IgD-negative memory B cell (primary cell): ENCODE results near the gene PAEP. TPM values are rescaled to one million over a fixed set of nuclear protein-coding genes. Genes with fewer than 3 reads are reported as not detected.

ENCODE experiments used
- H3K27ac Mint-ChIP-seq, 3 donors: one replicate each; pipeline ENCODE4 v1.8.0; 2020 to 2022; ENCODE audit warnings: mild to moderate bottlenecking in 3 of 3, mixed read lengths in 3 of 3, moderate library complexity in 1 of 3
- H3K27me3 Mint-ChIP-seq: one replicate; pipeline ENCODE4 v1.8.0; 2021; ENCODE audit warnings: mixed read lengths
- H3K36me3 Mint-ChIP-seq: one replicate; pipeline ENCODE4 v1.8.0; 2020; ENCODE audit warnings: mild to moderate bottlenecking, mixed read lengths
- H3K4me1 Mint-ChIP-seq, 3 donors: one replicate each; pipeline ENCODE4 v1.8.0; 2020 to 2022; ENCODE audit warnings: mixed read lengths in 3 of 3, mild to moderate bottlenecking in 1 of 3
- H3K4me3 Mint-ChIP-seq, 4 donors: one replicate each; pipeline ENCODE4 v1.8.0; 2020 to 2022; ENCODE audit warnings: mild to moderate bottlenecking in 4 of 4, mixed read lengths in 4 of 4, moderate library complexity in 3 of 4
- H3K9me3 Mint-ChIP-seq, 3 donors: one replicate each; pipeline ENCODE4 v1.8.0; 2020 to 2021; ENCODE audit warnings: mixed read lengths in 3 of 3, mild to moderate bottlenecking in 1 of 3
- polyA plus RNA-seq: library from polyadenylated mRNA; unstranded; fragments of 300-500 nt; fragmentation: Illumina TruSeq; gene quantifications from one replicate; pipeline ENCODE4 v1.2.3, GENCODE V29; 2021

Gene PAEP
- polyA plus RNA-seq, 1 donor from 2014 or later = not detected

- Mint-ChIP-seq H3K36me3 (peaks cover 5% of the 10 kb centered on the region), H3K4me1 (no peaks in the 10 kb centered on the region), H3K27me3 (no peaks in the 10 kb centered on the region), H3K4me3 (no peak overlapping the region), H3K27ac (no peak overlapping the region), H3K9me3 (peaks cover 0 to 7% (median 0%) of the 10 kb centered on the region in 3 donors)
These were observed 8.8 kb upstream of the PAEP start for GRCh38 chr9:135552698-135553171.

DNA sequence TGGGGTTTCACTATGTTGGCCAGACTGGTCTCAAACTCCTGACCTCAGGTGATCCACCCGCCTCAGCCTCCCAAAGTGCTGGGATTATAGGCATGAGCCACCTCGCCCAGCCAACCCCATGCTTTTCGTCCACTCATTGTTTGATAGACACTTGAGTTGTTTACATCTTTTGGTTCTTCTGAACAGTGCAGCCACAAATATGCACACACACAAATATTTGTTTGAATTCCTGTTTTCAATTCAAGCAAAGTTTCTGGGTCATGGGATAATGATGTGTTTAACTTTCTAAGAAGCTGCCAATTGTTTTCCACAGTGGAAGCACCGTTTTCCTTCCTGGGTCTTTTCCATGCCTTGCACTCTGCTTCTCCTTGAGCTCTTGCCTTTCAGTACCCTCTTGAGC is 6.8 kb upstream of the PAEP start:
- Mint-ChIP-seq H3K9me3 (peaks cover 0 to 7% (median 0%) of the 10 kb centered on the region in 3 donors), H3K4me3 (no peak overlapping the region), H3K36me3 (peaks cover 4% of the 10 kb centered on the region), H3K4me1 (no peaks in the 10 kb centered on the region), H3K27ac (peak overlapping the region in 1 of 3 donors; percentile 48), H3K27me3 (no peaks in the 10 kb centered on the region)

GRCh38 chr9:135555203-135555602 is 6.4 kb upstream of the PAEP start:
- H3K9me3 Mint-ChIP-seq = peaks cover 0 to 7% (median 0%) of the 10 kb centered on the region in 3 donors
- H3K36me3 Mint-ChIP-seq = peaks cover 4% of the 10 kb centered on the region
- peak overlapping the region in 1 of 3 donors; percentile 48 for H3K27ac Mint-ChIP-seq
- no peak overlapping the region for H3K4me3 Mint-ChIP-seq
- H3K4me1 Mint-ChIP-seq = no peaks in the 10 kb centered on the region
- H3K27me3 Mint-ChIP-seq = no peaks in the 10 kb centered on the region

- Mint-ChIP-seq H3K36me3 (peaks cover 6% of the 10 kb centered on the region), H3K4me3 (no peak overlapping the region), H3K27ac (no peak overlapping the region), H3K27me3 (no peaks in the 10 kb centered on the region), H3K4me1 (no peaks in the 10 kb centered on the region), H3K9me3 (peaks cover 0 to 7% (median 0%) of the 10 kb centered on the region in 3 donors)
These were observed 5.6 kb upstream of the PAEP start for GRCh38 chr9:135555910-135556309.

GRCh38 chr9:135559606-135560005 is 1.9 kb upstream of the PAEP start:
- H3K4me3 Mint-ChIP-seq = no peak overlapping the region

GRCh38 chr9:135562235-135562745 is 734 bp downstream of the PAEP start:
- Mint-ChIP-seq H3K36me3 (peaks cover 2% of the 10 kb centered on the region), H3K4me3 (no peak overlapping the region), H3K4me1 (no peaks in the 10 kb centered on the region), H3K9me3 (no peaks in the 10 kb centered on the region), H3K27ac (no peak overlapping the region), H3K27me3 (peaks cover 1% of the 10 kb centered on the region)

More at GRCh38 chr9:135559606-135560005, 1.9 kb upstream of the PAEP start:
- peaks cover 0 to 4% (median 0%) of the 10 kb centered on the region in 3 donors for H3K9me3 Mint-ChIP-seq
- H3K36me3 Mint-ChIP-seq = peaks cover 2% of the 10 kb centered on the region
- no peak overlapping the region for H3K27ac Mint-ChIP-seq
- H3K27me3 Mint-ChIP-seq = no peaks in the 10 kb centered on the region
- no peaks in the 10 kb centered on the region for H3K4me1 Mint-ChIP-seq

- H3K4me1 Mint-ChIP-seq = no peaks in the 10 kb centered on the region
- no peak overlapping the region for H3K4me3 Mint-ChIP-seq
- peaks cover 1% of the 10 kb centered on the region for H3K27me3 Mint-ChIP-seq
- H3K9me3 Mint-ChIP-seq = no peaks in the 10 kb centered on the region
- H3K27ac Mint-ChIP-seq = no peak overlapping the region
- peaks cover 2% of the 10 kb centered on the region for H3K36me3 Mint-ChIP-seq
These were observed 1.5 kb downstream of the PAEP start for GRCh38 chr9:135563039-135563476.

DNA sequence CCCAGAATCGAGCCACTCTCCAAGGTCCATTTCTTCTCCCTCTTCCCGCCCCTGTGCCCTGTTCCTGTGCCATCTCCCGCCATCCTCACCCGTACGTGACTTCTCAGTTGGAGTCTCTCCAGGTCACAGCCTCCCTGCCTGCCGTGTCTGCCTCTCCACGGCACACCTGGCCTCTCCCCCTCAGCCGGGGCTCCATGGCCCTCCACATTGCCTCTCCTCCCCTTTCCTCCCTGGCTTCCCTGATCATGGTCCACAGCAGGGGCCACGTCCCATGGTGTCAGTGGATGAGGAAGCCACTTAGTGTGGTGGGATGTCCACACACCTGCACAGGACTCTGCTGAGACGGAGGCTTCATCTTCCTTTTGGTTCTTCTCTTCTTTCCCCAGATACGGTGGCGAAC is 2.3 kb downstream of the PAEP start:
- H3K4me3 Mint-ChIP-seq = no peak overlapping the region
- H3K27ac Mint-ChIP-seq = no peak overlapping the region
- H3K9me3 Mint-ChIP-seq = peaks cover 0 to 1% (median 0%) of the 10 kb centered on the region in 3 donors
- peaks cover 2% of the 10 kb centered on the region for H3K36me3 Mint-ChIP-seq
- H3K27me3 Mint-ChIP-seq = peaks cover 1% of the 10 kb centered on the region
- no peaks in the 10 kb centered on the region for H3K4me1 Mint-ChIP-seq

- H3K27me3 Mint-ChIP-seq = peaks cover 1% of the 10 kb centered on the region
- H3K27ac Mint-ChIP-seq = no peak overlapping the region
- H3K4me3 Mint-ChIP-seq = no peak overlapping the region
- H3K9me3 Mint-ChIP-seq = peaks cover 5 to 8% (median 6%) of the 10 kb centered on the region in 3 donors
- peaks cover 2% of the 10 kb centered on the region for H3K36me3 Mint-ChIP-seq
- no peaks in the 10 kb centered on the region for H3K4me1 Mint-ChIP-seq
These were observed 3.6 kb downstream of the PAEP start for GRCh38 chr9:135565141-135565628.

- H3K36me3 Mint-ChIP-seq = peaks cover under 1% of the 10 kb centered on the region
- no peak overlapping the region for H3K27ac Mint-ChIP-seq
- no peak overlapping the region for H3K4me3 Mint-ChIP-seq
- H3K9me3 Mint-ChIP-seq = peaks cover 5 to 11% (median 6%) of the 10 kb centered on the region in 3 donors
- peaks cover 1% of the 10 kb centered on the region for H3K27me3 Mint-ChIP-seq
- no peaks in the 10 kb centered on the region for H3K4me1 Mint-ChIP-seq
These were observed 4.1 kb downstream of the PAEP start for GRCh38 chr9:135565636-135566035.

DNA sequence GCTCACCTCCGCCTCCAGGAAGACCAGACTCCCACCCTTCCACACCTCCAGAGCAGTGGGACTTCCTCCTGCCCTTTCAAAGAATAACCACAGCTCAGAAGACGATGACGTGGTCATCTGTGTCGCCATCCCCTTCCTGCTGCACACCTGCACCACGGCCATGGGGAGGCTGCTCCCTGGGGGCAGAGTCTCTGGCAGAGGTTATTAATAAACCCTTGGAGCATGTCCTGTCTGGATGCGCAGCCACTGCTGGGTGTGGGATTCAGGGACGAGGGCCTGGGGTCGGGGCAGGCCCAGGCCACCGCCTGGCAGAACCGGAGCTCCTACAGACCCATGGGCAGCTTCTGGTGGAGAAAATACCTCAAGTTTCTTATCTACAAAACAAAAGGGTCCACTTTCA is 5.0 kb downstream of the PAEP start:
- H3K27me3 Mint-ChIP-seq = peaks cover 1% of the 10 kb centered on the region
- no peak overlapping the region for H3K4me3 Mint-ChIP-seq
- peaks cover 5 to 14% (median 6%) of the 10 kb centered on the region in 3 donors for H3K9me3 Mint-ChIP-seq
- H3K27ac Mint-ChIP-seq = no peak overlapping the region
- no peaks in the 10 kb centered on the region for H3K36me3 Mint-ChIP-seq
- H3K4me1 Mint-ChIP-seq = no peaks in the 10 kb centered on the region

- H3K9me3 Mint-ChIP-seq = peaks cover 5 to 14% (median 6%) of the 10 kb centered on the region in 3 donors
- H3K4me3 Mint-ChIP-seq = no peak overlapping the region
- peaks cover 1% of the 10 kb centered on the region for H3K27me3 Mint-ChIP-seq
- no peaks in the 10 kb centered on the region for H3K4me1 Mint-ChIP-seq
- no peaks in the 10 kb centered on the region for H3K36me3 Mint-ChIP-seq
- H3K27ac Mint-ChIP-seq = no peak overlapping the region
These were observed 5.8 kb downstream of the PAEP start for GRCh38 chr9:135567311-135567710.

GRCh38 chr9:135568026-135568425 is 6.5 kb downstream of the PAEP start:
- H3K9me3 Mint-ChIP-seq = peaks cover 5 to 14% (median 6%) of the 10 kb centered on the region in 3 donors
- no peak overlapping the region for H3K27ac Mint-ChIP-seq
- no peak overlapping the region for H3K4me3 Mint-ChIP-seq
- peaks cover 1% of the 10 kb centered on the region for H3K27me3 Mint-ChIP-seq
- H3K36me3 Mint-ChIP-seq = no peaks in the 10 kb centered on the region
- no peaks in the 10 kb centered on the region for H3K4me1 Mint-ChIP-seq

- H3K27ac Mint-ChIP-seq = no peak overlapping the region
- no peak overlapping the region for H3K4me3 Mint-ChIP-seq
- no peaks in the 10 kb centered on the region for H3K36me3 Mint-ChIP-seq
- H3K27me3 Mint-ChIP-seq = peaks cover 1% of the 10 kb centered on the region
- H3K9me3 Mint-ChIP-seq = peaks cover 5 to 14% (median 6%) of the 10 kb centered on the region in 3 donors
- H3K4me1 Mint-ChIP-seq = no peaks in the 10 kb centered on the region
These were observed 8.9 kb downstream of the PAEP start for GRCh38 chr9:135570456-135570855.

DNA sequence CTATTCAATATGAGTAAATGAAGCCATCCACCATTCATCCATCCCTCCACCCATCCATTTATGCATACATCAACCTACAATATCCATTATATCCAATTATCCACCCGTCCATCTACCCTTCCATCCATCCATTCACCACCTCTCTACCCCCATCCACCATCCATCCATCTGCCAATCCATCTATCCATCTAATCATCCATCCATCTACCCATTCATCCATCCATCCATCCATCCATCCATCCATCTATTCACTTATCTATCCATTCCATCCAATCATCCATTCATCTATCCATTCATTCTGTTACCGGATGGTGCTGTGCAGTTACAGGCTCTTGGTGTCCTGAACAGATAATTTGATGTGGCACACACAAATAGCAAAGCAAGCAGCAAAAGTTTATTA is 10.7 kb downstream of the PAEP start:
- Mint-ChIP-seq H3K36me3 (no peaks in the 10 kb centered on the region), H3K9me3 (peaks cover 5 to 14% (median 6%) of the 10 kb centered on the region in 3 donors), H3K27ac (no peak overlapping the region), H3K4me1 (no peaks in the 10 kb centered on the region), H3K4me3 (no peak overlapping the region), H3K27me3 (no peaks in the 10 kb centered on the region)

DNA sequence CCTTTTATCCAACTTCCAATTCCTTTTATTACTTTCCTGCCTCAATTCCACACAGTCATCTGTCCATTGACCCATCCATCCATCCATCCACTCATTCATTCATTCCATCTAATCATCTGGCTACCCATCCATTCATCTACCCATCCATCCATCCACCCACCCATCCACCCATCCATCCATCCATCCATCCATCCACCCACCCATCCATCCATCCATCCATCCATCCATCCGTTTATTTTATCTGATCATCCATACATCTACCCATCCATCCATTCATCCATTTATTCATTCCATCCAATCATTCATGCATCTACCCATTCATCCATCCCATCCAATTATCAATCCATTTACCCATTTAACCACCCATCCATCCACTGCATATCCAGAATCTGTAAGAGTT is 11.6 kb downstream of the PAEP start:
- no peaks in the 10 kb centered on the region for H3K27me3 Mint-ChIP-seq
- H3K36me3 Mint-ChIP-seq = no peaks in the 10 kb centered on the region
- no peaks in the 10 kb centered on the region for H3K4me1 Mint-ChIP-seq
- no peak overlapping the region for H3K4me3 Mint-ChIP-seq
- H3K9me3 Mint-ChIP-seq = peaks cover 5 to 14% (median 6%) of the 10 kb centered on the region in 3 donors
- no peak overlapping the region for H3K27ac Mint-ChIP-seq
